Stimulated activated CD4-positive, alpha-beta T cell treated with anti-CD3 and anti-CD28 coated beads, TNF-alpha, amount 100 ng/mL, for 4 hours (primary cell): ENCODE data around the gene KCNQ1.
A peak's percentile ranks its signal among the peaks of the same experiment; 100 is the strongest.

Source experiments
- DNase-seq, 3 experiments: peaks; one replicate each; pipeline ENCODE4 v3.0.0-alpha.2; 2020; ENCODE audit warnings: low read depth in 3 of 3

Gene KCNQ1

GRCh38 chr11:2881981-2882375 lies 437.2 kb downstream of the KCNQ1 start:
- DNase-seq = no peak

GRCh38 chr11:2882396-2883110 lies 437.7 kb downstream of the KCNQ1 start:
- DNase-seq = no peak

- no peak for DNase-seq
Observed at GRCh38 chr11:2883640-2883978, 438.8 kb downstream of the KCNQ1 start.

- no peak for DNase-seq
Observed at GRCh38 chr11:2883979-2884815, 439.4 kb downstream of the KCNQ1 start.

GRCh38 chr11:2885017-2885677 lies 440.3 kb downstream of the KCNQ1 start:
- DNase-seq = no peak

GRCh38 chr11:2885678-2886081 lies 440.9 kb downstream of the KCNQ1 start, which contains the start of gene CDKN1C:
Gene CDKN1C, minus strand, starts transcription at chr11:2885775. Its CDS starts 319 bp downstream, at chr11:2885456.
- DNase-seq = peak; percentile 50 to 67 (median 62)

- DNase-seq = no peak
Observed at GRCh38 chr11:2886191-2886894, 441.5 kb downstream of the KCNQ1 start.

- no peak for DNase-seq
Observed at GRCh38 chr11:2886936-2887335, 442.1 kb downstream of the KCNQ1 start.

GRCh38 chr11:2887515-2888195 lies 442.8 kb downstream of the KCNQ1 start:
- DNase-seq = no peak

- DNase-seq = peak; percentile 74 to 81 (median 77)
Observed at GRCh38 chr11:2888266-2888968, 443.6 kb downstream of the KCNQ1 start.

- DNase-seq = no peak
Observed at GRCh38 chr11:2889362-2890273, 444.8 kb downstream of the KCNQ1 start.

- DNase-seq = no peak
Observed at GRCh38 chr11:2890466-2891294, 445.9 kb downstream of the KCNQ1 start.

GRCh38 chr11:2891326-2892214 lies 446.8 kb downstream of the KCNQ1 start:
- DNase-seq = peak in 1 of 3 experiments; percentile 44

GRCh38 chr11:2892215-2892966 lies 447.6 kb downstream of the KCNQ1 start:
- DNase-seq = peak in 2 of 3 experiments; percentile 35 to 50

- no peak for DNase-seq
Observed at GRCh38 chr11:2892967-2893528, 448.2 kb downstream of the KCNQ1 start.

- no peak for DNase-seq
Observed at GRCh38 chr11:2893935-2894334, 449.1 kb downstream of the KCNQ1 start.

- DNase-seq = no peak
Observed at GRCh38 chr11:2896047-2896446, 451.2 kb downstream of the KCNQ1 start.
